VCaP (cell line): ENCODE results near the gene REL.
"Not testable (repeated sequence)": the region's sequence is repeated elsewhere in the genome, so short reads cannot be mapped to it uniquely, and the experiment has no call there.

ENCODE experiments used
- H3K27ac ChIP-seq: fragments of 450-650 bp; 2 replicates; pipeline ENCODE4 v1.5.1; 2017
- TF ChIP-seq, protein P1 (sequence below): fragments of 450-650 bp; conservative IDR thresholded peaks from 2 replicates; pipeline ENCODE4 v1.5.1; 2017; ENCODE audit warnings: mild to moderate bottlenecking, moderate library complexity

REL gene

DNA sequence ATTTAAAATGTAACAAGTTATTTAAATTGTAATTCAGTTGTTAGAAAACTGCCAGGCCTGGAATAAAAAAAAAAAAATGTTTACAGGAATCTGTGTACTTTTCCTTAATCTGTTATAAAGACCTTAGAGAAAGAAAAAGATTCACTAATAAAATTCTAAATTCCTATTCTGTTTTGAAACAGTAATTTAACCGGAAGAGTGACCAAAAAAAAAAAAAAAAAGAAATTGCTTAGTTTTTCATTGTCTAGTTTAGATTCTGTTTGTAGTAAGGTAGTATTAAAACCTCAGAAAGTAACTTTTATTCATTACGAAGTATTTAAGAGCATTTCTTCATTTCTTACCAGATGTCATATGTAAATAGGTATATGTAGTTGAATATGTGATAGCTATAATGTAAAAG, 2.5 kb downstream of the REL start:
- H3K27ac ChIP-seq, result no peak overlapping the region
- TF ChIP-seq, protein P1, sequence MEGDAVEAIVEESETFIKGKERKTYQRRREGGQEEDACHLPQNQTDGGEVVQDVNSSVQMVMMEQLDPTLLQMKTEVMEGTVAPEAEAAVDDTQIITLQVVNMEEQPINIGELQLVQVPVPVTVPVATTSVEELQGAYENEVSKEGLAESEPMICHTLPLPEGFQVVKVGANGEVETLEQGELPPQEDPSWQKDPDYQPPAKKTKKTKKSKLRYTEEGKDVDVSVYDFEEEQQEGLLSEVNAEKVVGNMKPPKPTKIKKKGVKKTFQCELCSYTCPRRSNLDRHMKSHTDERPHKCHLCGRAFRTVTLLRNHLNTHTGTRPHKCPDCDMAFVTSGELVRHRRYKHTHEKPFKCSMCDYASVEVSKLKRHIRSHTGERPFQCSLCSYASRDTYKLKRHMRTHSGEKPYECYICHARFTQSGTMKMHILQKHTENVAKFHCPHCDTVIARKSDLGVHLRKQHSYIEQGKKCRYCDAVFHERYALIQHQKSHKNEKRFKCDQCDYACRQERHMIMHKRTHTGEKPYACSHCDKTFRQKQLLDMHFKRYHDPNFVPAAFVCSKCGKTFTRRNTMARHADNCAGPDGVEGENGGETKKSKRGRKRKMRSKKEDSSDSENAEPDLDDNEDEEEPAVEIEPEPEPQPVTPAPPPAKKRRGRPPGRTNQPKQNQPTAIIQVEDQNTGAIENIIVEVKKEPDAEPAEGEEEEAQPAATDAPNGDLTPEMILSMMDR, result no peak

- H3K27ac ChIP-seq, result no peak overlapping the region
These were observed 3.4 kb downstream of the REL start for GRCh38 chr2:60884800-60885199.

GRCh38 chr2:60885683-60886082, 4.3 kb downstream of the REL start:
- no peak overlapping the region for H3K27ac ChIP-seq
- TF ChIP-seq, protein P1, result no peak

More at GRCh38 chr2:60884800-60885199, 3.4 kb downstream of the REL start:
- TF ChIP-seq, protein P1, result no peak

- TF ChIP-seq, protein P1, result no peak
These were observed 5.6 kb downstream of the REL start for GRCh38 chr2:60886991-60887390.

GRCh38 chr2:60888853-60889252, 7.5 kb downstream of the REL start:
- TF ChIP-seq, protein P1, result no peak
- no peak overlapping the region for H3K27ac ChIP-seq

More at GRCh38 chr2:60886991-60887390, 5.6 kb downstream of the REL start:
- H3K27ac ChIP-seq, result no peak overlapping the region

- H3K27ac ChIP-seq, result not testable (repeated sequence)
These were observed 8.4 kb downstream of the REL start for GRCh38 chr2:60889581-60890392.

DNA sequence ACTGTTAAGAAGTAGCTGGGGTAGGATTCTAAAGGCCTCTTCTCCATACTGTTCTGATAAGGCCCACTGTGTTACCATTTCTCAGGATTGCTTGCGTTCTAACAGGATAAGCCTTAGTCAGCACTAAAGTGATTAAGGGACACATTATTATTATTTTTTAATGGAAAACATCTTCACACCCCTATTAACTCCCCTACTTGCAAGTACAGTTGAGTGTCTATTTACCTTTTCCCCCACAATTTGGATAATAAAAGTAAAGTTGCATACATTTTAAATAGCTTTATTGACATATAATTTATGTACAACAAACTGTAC, 9.0 kb downstream of the REL start:
- TF ChIP-seq, protein P1, result no peak
- H3K27ac ChIP-seq, result no peak overlapping the region

DNA sequence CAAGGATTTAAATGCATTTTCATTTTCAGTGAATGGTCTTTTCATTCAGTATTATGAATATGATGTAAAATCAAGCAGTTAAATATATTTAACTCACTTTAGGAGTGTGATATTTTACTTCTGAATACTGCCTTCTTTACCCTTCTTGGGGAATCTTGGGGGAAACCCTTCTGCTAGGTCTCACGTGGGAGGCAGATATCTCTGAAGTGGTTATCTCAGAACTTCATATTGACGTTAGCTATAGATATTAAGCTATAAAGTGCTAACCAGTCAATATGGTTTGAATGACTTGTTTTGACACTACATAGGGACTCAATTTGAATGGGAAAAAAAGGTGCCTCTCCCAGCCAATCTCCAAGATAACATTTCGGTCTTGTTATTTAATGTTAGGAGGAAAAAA, 9.8 kb downstream of the REL start:
- TF ChIP-seq, protein P1, result no peak
- H3K27ac ChIP-seq, result no peak overlapping the region
